Neural progenitor cell (in vitro differentiated cells): ENCODE results near the gene PDE3A. TPM values are rescaled to one million over a fixed set of nuclear protein-coding genes. Genes with fewer than 3 reads are reported as not detected.

Source experiments
- DNase-seq: peaks from one replicate; pipeline ENCODE4 v3.0.0-alpha.2; 2016; ENCODE audit warnings: low spot score
- H2AFZ ChIP-seq: fragments of 200-600 bp; sonication (generic); replicated peaks from 2 replicates; pipeline ENCODE4 v1.6.1; 2016; ENCODE audit warnings: antibody characterized with exemption
- H3F3A ChIP-seq: fragments of 200-600 bp; sonication (generic); 2 replicates; pipeline ENCODE4 v1.6.1; 2016; ENCODE audit warnings: antibody characterized with exemption, low read depth
- H3K27ac ChIP-seq: fragments of 200-600 bp; sonication (generic); 2 replicates; pipeline ENCODE4 v1.5.1; 2016; ENCODE audit warnings: mild to moderate bottlenecking
- H3K27me3 ChIP-seq: fragments of 200-600 bp; sonication (generic); 2 replicates; pipeline ENCODE4 v1.6.1; 2016; ENCODE audit warnings: mild to moderate bottlenecking, moderate library complexity
- H3K36me3 ChIP-seq: fragments of 200-600 bp; sonication (generic); 2 replicates; pipeline ENCODE4 v1.5.1; 2016
- H3K4me1 ChIP-seq: fragments of 200-600 bp; sonication (generic); 2 replicates; pipeline ENCODE4 v1.6.1; 2016; ENCODE audit warnings: mixed run types
- H3K4me2 ChIP-seq: fragments of 200-600 bp; sonication (generic); 2 replicates; pipeline ENCODE4 v1.6.1; 2016
- H3K4me3 ChIP-seq: fragments of 200-600 bp; sonication (generic); 2 replicates; pipeline ENCODE4 v1.5.1; 2016
- H3K79me2 ChIP-seq: fragments of 200-600 bp; sonication (generic); 2 replicates; pipeline ENCODE4 v1.6.1; 2016; ENCODE audit warnings: low read depth
- H3K9ac ChIP-seq: fragments of 200-600 bp; sonication (generic); 2 replicates; pipeline ENCODE4 v1.6.1; 2016
- H3K9me3 ChIP-seq: fragments of 200-600 bp; sonication (generic); 2 replicates; pipeline ENCODE4 v1.5.1; 2016; ENCODE audit warnings: low read depth
- H4K20me1 ChIP-seq: fragments of 200-600 bp; sonication (generic); 2 replicates; pipeline ENCODE4 v1.6.1; 2016; ENCODE audit warnings: low read depth
- H3K27ac Mint-ChIP-seq: 3 replicates; pipeline ENCODE4 v1.8.0; 2021; ENCODE audit warnings: mixed read lengths
- H3K27me3 Mint-ChIP-seq: 2 replicates; pipeline ENCODE4 v1.8.0; 2022; ENCODE audit warnings: low read depth, mild to moderate bottlenecking, inconsistent platforms, moderate library complexity, mixed read lengths; ENCODE audit not compliant: insufficient read depth
- H3K36me3 Mint-ChIP-seq: 3 replicates; pipeline ENCODE4 v1.8.0; 2021; ENCODE audit warnings: mixed read lengths
- H3K4me1 Mint-ChIP-seq: 3 replicates; pipeline ENCODE4 v1.8.0; 2021; ENCODE audit warnings: mixed read lengths
- H3K4me3 Mint-ChIP-seq: 3 replicates; pipeline ENCODE4 v1.8.0; 2021; ENCODE audit warnings: mild to moderate bottlenecking, moderate library complexity, mixed read lengths
- H3K9me3 Mint-ChIP-seq: 3 replicates; pipeline ENCODE4 v1.8.0; 2020; ENCODE audit warnings: mixed read lengths
- EZH2 ChIP-seq: fragments of 200-600 bp; sonication (generic); IDR thresholded peaks from 2 replicates; pipeline ENCODE4 v1.6.1; 2017; ENCODE audit warnings: antibody characterized with exemption, mild to moderate bottlenecking, moderate library complexity
- EZH2phosphoT487 ChIP-seq: fragments of 200-600 bp; sonication (generic); IDR thresholded peaks from 2 replicates; pipeline ENCODE4 v1.6.1; 2017; ENCODE audit warnings: antibody characterized with exemption
- total RNA-seq: library from RNA; depleted of rRNA; stranded (reverse); fragments of >200 nt; gene quantifications from 2 replicates; pipeline ENCODE4 v1.2.3, GENCODE V29; 2015; ENCODE audit warnings: low replicate concordance
- TF ChIP-seq, protein P1 (sequence below): fragments of 200-600 bp; sonication (generic); IDR thresholded peaks from 2 replicates; pipeline ENCODE4 v1.5.1; 2017; ENCODE audit warnings: antibody characterized with exemption, mild to moderate bottlenecking

PDE3A gene
- total RNA-seq, 1 donor from 2014 or later: 0.47 TPM

DNA sequence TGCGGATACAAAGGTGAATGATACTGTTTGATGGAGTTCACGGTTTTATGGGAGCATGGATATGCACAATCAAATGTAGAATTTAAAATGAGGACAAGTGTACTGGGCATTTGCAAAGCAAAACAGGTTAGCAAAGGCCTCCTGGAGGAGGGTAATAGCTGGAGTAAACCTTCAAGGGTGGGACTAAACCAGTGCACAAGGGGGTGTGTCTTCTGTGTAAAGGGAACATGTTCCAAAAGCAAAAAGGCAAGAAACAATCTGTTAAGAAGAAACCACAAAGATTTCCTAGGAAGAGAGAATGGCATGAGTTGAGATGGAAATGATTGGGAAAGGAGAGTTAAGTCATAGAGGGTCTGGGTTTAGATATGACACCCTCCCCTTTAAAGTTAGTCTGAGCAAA lies 217.6 kb downstream of the PDE3A start:
- H3K4me1 ChIP-seq: no peaks in the 10 kb centered on the region
- no peaks in the 10 kb centered on the region for H3K36me3 Mint-ChIP-seq
- H2AFZ ChIP-seq: no peak overlapping the region
- H4K20me1 ChIP-seq: no peaks in the 10 kb centered on the region
- H3K27me3 Mint-ChIP-seq: no peaks in the 10 kb centered on the region
- H3K79me2 ChIP-seq: no peaks in the 10 kb centered on the region
- no peaks in the 10 kb centered on the region for H3K36me3 ChIP-seq
- no peaks in the 10 kb centered on the region for H3K27me3 ChIP-seq
- H3F3A ChIP-seq: no peaks in the 10 kb centered on the region
- no peak overlapping the region for H3K27ac Mint-ChIP-seq
- H3K27ac ChIP-seq: no peak overlapping the region
- no peak overlapping the region for H3K4me3 Mint-ChIP-seq
- no peaks in the 10 kb centered on the region for H3K9me3 ChIP-seq
- H3K4me3 ChIP-seq: no peak overlapping the region
- H3K4me1 Mint-ChIP-seq: peaks cover 8% of the 10 kb centered on the region
- TF ChIP-seq, protein P1, sequence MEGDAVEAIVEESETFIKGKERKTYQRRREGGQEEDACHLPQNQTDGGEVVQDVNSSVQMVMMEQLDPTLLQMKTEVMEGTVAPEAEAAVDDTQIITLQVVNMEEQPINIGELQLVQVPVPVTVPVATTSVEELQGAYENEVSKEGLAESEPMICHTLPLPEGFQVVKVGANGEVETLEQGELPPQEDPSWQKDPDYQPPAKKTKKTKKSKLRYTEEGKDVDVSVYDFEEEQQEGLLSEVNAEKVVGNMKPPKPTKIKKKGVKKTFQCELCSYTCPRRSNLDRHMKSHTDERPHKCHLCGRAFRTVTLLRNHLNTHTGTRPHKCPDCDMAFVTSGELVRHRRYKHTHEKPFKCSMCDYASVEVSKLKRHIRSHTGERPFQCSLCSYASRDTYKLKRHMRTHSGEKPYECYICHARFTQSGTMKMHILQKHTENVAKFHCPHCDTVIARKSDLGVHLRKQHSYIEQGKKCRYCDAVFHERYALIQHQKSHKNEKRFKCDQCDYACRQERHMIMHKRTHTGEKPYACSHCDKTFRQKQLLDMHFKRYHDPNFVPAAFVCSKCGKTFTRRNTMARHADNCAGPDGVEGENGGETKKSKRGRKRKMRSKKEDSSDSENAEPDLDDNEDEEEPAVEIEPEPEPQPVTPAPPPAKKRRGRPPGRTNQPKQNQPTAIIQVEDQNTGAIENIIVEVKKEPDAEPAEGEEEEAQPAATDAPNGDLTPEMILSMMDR: no peak
- TF ChIP-seq EZH2phosphoT487: no peak
- TF ChIP-seq EZH2: no peak
- no peak overlapping the region for H3K9ac ChIP-seq
- no peak for DNase-seq
- H3K4me2 ChIP-seq: no peak overlapping the region
- H3K9me3 Mint-ChIP-seq: no peaks in the 10 kb centered on the region

- Histone ChIP-seq H3K36me3 (no peaks in the 10 kb centered on the region), H3K27me3 (no peaks in the 10 kb centered on the region), H3K4me1 (peaks cover 14% of the 10 kb centered on the region), H3K4me2 (no peak overlapping the region), H3K9me3 (no peaks in the 10 kb centered on the region), H3K79me2 (no peaks in the 10 kb centered on the region), H3K4me3 (no peak overlapping the region), H2AFZ (peak overlapping the region; percentile 42), H4K20me1 (no peaks in the 10 kb centered on the region), H3F3A (no peaks in the 10 kb centered on the region), H3K9ac (no peak overlapping the region), H3K27ac (no peak overlapping the region)
- TF ChIP-seq EZH2phosphoT487 (no peak), EZH2 (no peak)
- TF ChIP-seq, protein P1: no peak
- peaks cover 11% of the 10 kb centered on the region for H3K4me1 Mint-ChIP-seq
- peaks cover under 1% of the 10 kb centered on the region for H3K27me3 Mint-ChIP-seq
- H3K4me3 Mint-ChIP-seq: no peak overlapping the region
- H3K27ac Mint-ChIP-seq: no peak overlapping the region
- H3K9me3 Mint-ChIP-seq: no peaks in the 10 kb centered on the region
- no peaks in the 10 kb centered on the region for H3K36me3 Mint-ChIP-seq
- DNase-seq: peak; percentile 5
Observed at GRCh38 chr12:20588042-20588441, 219.7 kb downstream of the PDE3A start.

- H3K4me1 Mint-ChIP-seq: peaks cover 11% of the 10 kb centered on the region
- H2AFZ ChIP-seq: no peak overlapping the region
- no peaks in the 10 kb centered on the region for H3K9me3 ChIP-seq
- DNase-seq: no peak
- H3K27ac Mint-ChIP-seq: no peak overlapping the region
- no peaks in the 10 kb centered on the region for H3K36me3 Mint-ChIP-seq
- H3K4me1 ChIP-seq: peaks cover 14% of the 10 kb centered on the region
- H3K4me2 ChIP-seq: no peak overlapping the region
- H3K4me3 ChIP-seq: no peak overlapping the region
- no peaks in the 10 kb centered on the region for H3K27me3 ChIP-seq
- TF ChIP-seq EZH2 (no peak), EZH2phosphoT487 (no peak)
- TF ChIP-seq, protein P1: no peak
- H3K9ac ChIP-seq: no peak overlapping the region
- no peaks in the 10 kb centered on the region for H3F3A ChIP-seq
- H3K27me3 Mint-ChIP-seq: peaks cover 2% of the 10 kb centered on the region
- H4K20me1 ChIP-seq: no peaks in the 10 kb centered on the region
- H3K9me3 Mint-ChIP-seq: no peaks in the 10 kb centered on the region
- H3K36me3 ChIP-seq: no peaks in the 10 kb centered on the region
- no peaks in the 10 kb centered on the region for H3K79me2 ChIP-seq
- H3K27ac ChIP-seq: no peak overlapping the region
- H3K4me3 Mint-ChIP-seq: no peak overlapping the region
Observed at GRCh38 chr12:20590570-20590969, 222.2 kb downstream of the PDE3A start.
